HL-60 (cell line): ENCODE results near the gene ROCK2.

ENCODE experiments used
- DNase-seq, 2 experiments: peaks; one replicate each; pipeline ENCODE4 v3.0.0-alpha.2; 2010 to 2020; ENCODE audit warnings: low read depth in 1 of 2, low spot score in 1 of 2
- H3K27ac ChIP-seq: fragments of 250-450 bp; sonication (Bioruptor Pico); replicated peaks from 2 replicates; pipeline ENCODE4 v1.5.1; 2020; ENCODE audit warnings: mild to moderate bottlenecking, moderate library complexity
- H3K27me3 ChIP-seq: fragments of 250-450 bp; sonication (Bioruptor Pico); 2 replicates; pipeline ENCODE4 v1.5.1; 2021; ENCODE audit warnings: mild to moderate bottlenecking, moderate library complexity; ENCODE audit not compliant: insufficient read depth, poor library complexity, severe bottlenecking
- H3K4me3 ChIP-seq: replicated peaks from 2 replicates; pipeline ENCODE4 v1.5.1; 2011; ENCODE audit warnings: mild to moderate bottlenecking, control low read depth, low read length; ENCODE audit not compliant: insufficient read depth
- GABPA ChIP-seq: IDR thresholded peaks from 2 replicates; pipeline ENCODE4 v1.6.1; 2012; ENCODE audit warnings: low read depth
- POLR2AphosphoS5 ChIP-seq: IDR thresholded peaks from 2 replicates; pipeline ENCODE4 v1.6.1; 2012; ENCODE audit warnings: low read depth
- REST ChIP-seq: IDR thresholded peaks from 2 replicates; pipeline ENCODE4 v1.6.1; 2012; ENCODE audit warnings: low read depth; ENCODE audit not compliant: insufficient replicate concordance
- SPI1 ChIP-seq: IDR thresholded peaks from 2 replicates; pipeline ENCODE4 v1.6.1; 2012; ENCODE audit warnings: low read depth, mild to moderate bottlenecking, borderline replicate concordance
- TF ChIP-seq, protein P1 (sequence below): IDR thresholded peaks from one replicate; pipeline ENCODE4 v1.5.1; 2011; ENCODE audit warnings: low read length, control low read depth, inconsistent platforms; ENCODE audit not compliant: insufficient read depth

Gene ROCK2

DNA sequence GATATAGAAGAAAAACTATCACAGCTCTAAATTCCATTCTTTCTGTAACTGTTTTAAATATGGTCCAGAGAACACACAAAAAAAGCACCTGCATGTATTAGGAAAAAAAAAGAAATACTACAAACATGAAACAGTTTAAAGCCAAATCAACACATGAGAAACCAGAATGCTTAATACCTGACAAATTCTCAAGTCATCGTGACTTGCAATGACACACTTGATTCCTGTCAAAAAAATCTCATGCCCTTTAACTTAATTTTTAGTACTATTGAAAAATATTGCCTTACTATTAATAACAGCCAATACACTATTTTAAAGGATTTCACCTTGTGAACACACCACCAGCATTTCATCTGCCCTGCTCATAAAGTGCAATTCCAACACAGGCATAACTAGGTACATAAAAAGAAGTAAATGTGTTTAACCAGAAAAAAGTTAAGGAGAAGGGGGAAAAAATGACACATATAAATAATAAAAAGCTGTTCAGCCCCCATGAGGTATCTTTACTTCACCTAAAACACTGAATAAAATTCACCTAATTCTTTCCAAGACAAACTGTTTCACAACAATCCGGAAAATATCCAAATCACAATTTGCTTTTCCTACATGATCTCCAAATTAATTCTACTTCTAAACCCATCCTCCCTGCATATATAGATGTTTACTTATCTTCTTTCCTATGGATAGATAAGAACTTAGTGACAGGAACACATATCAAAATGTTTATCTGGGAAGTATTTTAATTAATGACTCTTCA is 10.8 kb downstream of the ROCK2 start:
- DNase-seq, result no peak
- Histone ChIP-seq H3K27ac (no peak overlapping the region), H3K4me3 (no peak overlapping the region), H3K27me3 (no peaks in the 10 kb centered on the region)
- no peak for TF ChIP-seq GABPA
- no peak for TF ChIP-seq SPI1
- no peak for TF ChIP-seq POLR2AphosphoS5
- TF ChIP-seq REST, result no peak
- TF ChIP-seq, protein P1, sequence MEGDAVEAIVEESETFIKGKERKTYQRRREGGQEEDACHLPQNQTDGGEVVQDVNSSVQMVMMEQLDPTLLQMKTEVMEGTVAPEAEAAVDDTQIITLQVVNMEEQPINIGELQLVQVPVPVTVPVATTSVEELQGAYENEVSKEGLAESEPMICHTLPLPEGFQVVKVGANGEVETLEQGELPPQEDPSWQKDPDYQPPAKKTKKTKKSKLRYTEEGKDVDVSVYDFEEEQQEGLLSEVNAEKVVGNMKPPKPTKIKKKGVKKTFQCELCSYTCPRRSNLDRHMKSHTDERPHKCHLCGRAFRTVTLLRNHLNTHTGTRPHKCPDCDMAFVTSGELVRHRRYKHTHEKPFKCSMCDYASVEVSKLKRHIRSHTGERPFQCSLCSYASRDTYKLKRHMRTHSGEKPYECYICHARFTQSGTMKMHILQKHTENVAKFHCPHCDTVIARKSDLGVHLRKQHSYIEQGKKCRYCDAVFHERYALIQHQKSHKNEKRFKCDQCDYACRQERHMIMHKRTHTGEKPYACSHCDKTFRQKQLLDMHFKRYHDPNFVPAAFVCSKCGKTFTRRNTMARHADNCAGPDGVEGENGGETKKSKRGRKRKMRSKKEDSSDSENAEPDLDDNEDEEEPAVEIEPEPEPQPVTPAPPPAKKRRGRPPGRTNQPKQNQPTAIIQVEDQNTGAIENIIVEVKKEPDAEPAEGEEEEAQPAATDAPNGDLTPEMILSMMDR, result no peak

DNA sequence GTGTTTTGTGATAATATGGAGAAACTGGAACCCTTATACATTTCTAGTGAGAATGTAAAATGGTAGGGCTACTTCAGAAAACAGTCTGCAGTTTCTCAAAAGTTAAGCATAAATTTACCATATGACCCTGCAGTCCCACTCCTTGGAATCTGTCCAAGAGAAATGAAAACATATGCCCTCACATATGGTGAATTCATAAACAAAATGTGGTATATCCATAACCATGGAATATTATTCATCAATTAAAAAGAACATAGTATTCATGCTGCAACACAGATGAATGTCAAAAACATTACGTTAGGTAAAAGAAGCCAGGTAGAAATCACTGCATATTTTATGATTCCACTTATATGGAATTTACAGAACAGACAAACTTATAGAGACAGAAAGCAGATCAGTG is 11.8 kb downstream of the ROCK2 start:
- TF ChIP-seq POLR2AphosphoS5 (no peak), SPI1 (no peak), REST (no peak), GABPA (no peak)
- TF ChIP-seq, protein P1, result no peak
- H3K27ac ChIP-seq, result no peak overlapping the region
- DNase-seq, result no peak
- H3K27me3 ChIP-seq, result no peaks in the 10 kb centered on the region
- no peak overlapping the region for H3K4me3 ChIP-seq

DNA sequence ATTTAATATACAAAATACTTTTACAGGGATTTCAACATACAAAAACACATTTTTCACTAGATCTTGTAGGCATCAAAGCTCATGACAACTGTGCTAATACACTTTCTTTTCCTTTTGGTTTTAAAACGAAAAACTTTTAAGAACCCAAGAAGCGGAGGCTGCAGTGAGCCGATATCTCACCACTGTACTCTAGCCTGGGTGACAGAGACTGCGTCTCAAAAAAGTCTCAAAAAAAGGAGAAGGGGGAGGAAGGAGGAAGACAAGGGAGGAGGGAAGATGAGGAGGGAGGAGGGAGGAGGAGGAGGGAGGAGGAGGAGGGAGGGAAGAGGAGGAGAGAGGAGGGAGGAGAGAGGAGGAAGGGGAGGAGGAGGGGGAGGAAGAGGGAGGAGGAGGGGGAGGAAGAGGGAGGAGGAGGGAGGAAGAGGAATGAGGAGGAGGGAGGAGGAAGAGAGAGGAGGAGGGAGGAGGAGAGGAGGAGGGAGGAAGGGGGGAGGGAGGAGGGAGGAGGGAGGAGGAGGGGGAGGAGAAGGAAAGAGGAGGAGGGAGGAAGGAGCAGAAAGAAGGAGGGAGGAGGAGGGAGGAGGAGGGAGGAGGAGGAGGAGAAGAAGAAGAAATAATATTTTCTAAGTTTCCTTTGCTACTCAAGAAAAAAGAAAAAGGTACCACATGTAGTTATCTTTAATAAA is 13.8 kb downstream of the ROCK2 start:
- Histone ChIP-seq H3K27ac (no peak overlapping the region), H3K4me3 (no peak overlapping the region), H3K27me3 (no peaks in the 10 kb centered on the region)
- no peak for DNase-seq
- TF ChIP-seq, protein P1, result no peak
- no peak for TF ChIP-seq POLR2AphosphoS5
- no peak for TF ChIP-seq SPI1
- TF ChIP-seq REST, result no peak
- no peak for TF ChIP-seq GABPA
